ENCODE measurements around the gene STON2. TPM values are rescaled to one million over a fixed set of nuclear protein-coding genes. Genes with fewer than 3 reads are reported as not detected.

Gene STON2
- total RNA-seq, 2 experiments from 2014 or later = not detected

- POLR2A ChIA-PET = no interaction called here
- CTCF ChIA-PET = no interaction called here
- Mint-ChIP-seq H3K4me3 (no peak overlapping the region), H3K9me3 (no peaks in the 10 kb centered on the region), H3K36me3 (ENCODE audit: low read depth) (no peaks in the 10 kb centered on the region), H3K27me3 (no peaks in the 10 kb centered on the region), H3K27ac (no peak overlapping the region), H3K4me1 (ENCODE audit: low read depth) (no peaks in the 10 kb centered on the region)
- no peak for TF ChIP-seq CTCF (IDR thresholded peaks at IDR 0.05)
- H3K9me3 ChIP-seq (ENCODE audit: control insufficient read depth in 1 of 2, insufficient read depth in 1 of 2, low read length in 2 of 2) = no peaks in the 10 kb centered on the region
- no peaks in the 10 kb centered on the region for H3K4me1 ChIP-seq (ENCODE audit: insufficient read depth, low read length)
- H3K36me3 ChIP-seq (ENCODE audit: insufficient read depth, low read length) = no peaks in the 10 kb centered on the region
- intact Hi-C loops (cut with DNase I, micrococcal nuclease) = no loop called here
- no peaks in the 10 kb centered on the region for H3K27me3 ChIP-seq (ENCODE audit: control insufficient read depth in 1 of 2, insufficient read depth in 2 of 2, low read length in 2 of 2)
- H3K27ac ChIP-seq (ENCODE audit: low read depth in 1 of 2, low read length in 2 of 2) = no peak overlapping the region
- ATAC-seq (ENCODE audit: poor library complexity) (no peak), DNase-seq (no peak)
- H3K4me3 ChIP-seq (ENCODE audit: low read length) = no peak overlapping the region
Observed at GRCh38 chr14:81302638-81303037, 97.5 kb downstream of the STON2 start.

- no peak for TF ChIP-seq CTCF (IDR thresholded peaks at IDR 0.05)
- no peaks in the 10 kb centered on the region for H3K4me1 Mint-ChIP-seq (ENCODE audit: low read depth)
- Histone ChIP-seq H3K9me3 (ENCODE audit: control insufficient read depth in 1 of 2, insufficient read depth in 1 of 2, low read length in 2 of 2) (no peaks in the 10 kb centered on the region), H3K4me1 (ENCODE audit: insufficient read depth, low read length) (no peaks in the 10 kb centered on the region), H3K4me3 (ENCODE audit: low read length) (no peak overlapping the region), H3K36me3 (ENCODE audit: insufficient read depth, low read length) (no peaks in the 10 kb centered on the region), H3K27ac (ENCODE audit: low read depth in 1 of 2, low read length in 2 of 2) (no peak overlapping the region), H3K27me3 (ENCODE audit: control insufficient read depth in 1 of 2, insufficient read depth in 2 of 2, low read length in 2 of 2) (no peaks in the 10 kb centered on the region)
- H3K27me3 Mint-ChIP-seq = no peaks in the 10 kb centered on the region
- intact Hi-C loops (cut with DNase I, micrococcal nuclease) = no loop called here
- POLR2A ChIA-PET = no interaction called here
- no peak overlapping the region for H3K27ac Mint-ChIP-seq
- no peaks in the 10 kb centered on the region for H3K36me3 Mint-ChIP-seq (ENCODE audit: low read depth)
- CTCF ChIA-PET = no interaction called here
- H3K4me3 Mint-ChIP-seq = no peak overlapping the region
- no peaks in the 10 kb centered on the region for H3K9me3 Mint-ChIP-seq
- DNase-seq = no peak
- no peak for ATAC-seq (ENCODE audit: poor library complexity)
Observed at GRCh38 chr14:81301813-81302212, 98.3 kb downstream of the STON2 start.

- intact Hi-C loops (cut with DNase I, micrococcal nuclease) = no loop called here
- Mint-ChIP-seq H3K27me3 (no peaks in the 10 kb centered on the region), H3K27ac (no peak overlapping the region), H3K4me1 (ENCODE audit: low read depth) (no peaks in the 10 kb centered on the region), H3K36me3 (ENCODE audit: low read depth) (no peaks in the 10 kb centered on the region), H3K4me3 (no peak overlapping the region), H3K9me3 (no peaks in the 10 kb centered on the region)
- no peak overlapping the region for H3K4me3 ChIP-seq (ENCODE audit: low read length)
- ATAC-seq (ENCODE audit: poor library complexity) (no peak), DNase-seq (no peak)
- no peak overlapping the region for H3K27ac ChIP-seq (ENCODE audit: low read depth in 1 of 2, low read length in 2 of 2)
- H3K27me3 ChIP-seq (ENCODE audit: control insufficient read depth in 1 of 2, insufficient read depth in 2 of 2, low read length in 2 of 2) = no peaks in the 10 kb centered on the region
- ChIA-PET POLR2A (no interaction called here), CTCF (no interaction called here)
- TF ChIP-seq CTCF (IDR thresholded peaks at IDR 0.05) = no peak
- no peaks in the 10 kb centered on the region for H3K4me1 ChIP-seq (ENCODE audit: insufficient read depth, low read length)
- H3K9me3 ChIP-seq (ENCODE audit: control insufficient read depth in 1 of 2, insufficient read depth in 1 of 2, low read length in 2 of 2) = no peaks in the 10 kb centered on the region
- H3K36me3 ChIP-seq (ENCODE audit: insufficient read depth, low read length) = no peaks in the 10 kb centered on the region
Observed at GRCh38 chr14:81301371-81301770, 98.8 kb downstream of the STON2 start.
